Ishikawa (cell line): Measurements from ENCODE around the gene HOXB6.
A peak's percentile ranks its signal among the peaks of the same experiment; 100 is the strongest.

ENCODE experiments used
- CEBPB ChIP-seq: IDR thresholded peaks from 2 replicates; pipeline ENCODE4 v1.6.1; 2012
- CREB1 ChIP-seq: IDR thresholded peaks from 2 replicates; pipeline ENCODE4 v1.6.1; 2012; ENCODE audit warnings: low read depth
- EGR1 ChIP-seq: IDR thresholded peaks from 2 replicates; pipeline ENCODE4 v1.6.1; 2012
- EP300 ChIP-seq: IDR thresholded peaks from 2 replicates; pipeline ENCODE4 v1.6.1; 2012; ENCODE audit warnings: borderline replicate concordance
- FOXM1 ChIP-seq: IDR thresholded peaks from 2 replicates; pipeline ENCODE4 v1.6.1; 2012; ENCODE audit warnings: low read depth, borderline replicate concordance
- NFIC ChIP-seq: IDR thresholded peaks from 2 replicates; pipeline ENCODE4 v1.6.1; 2012
- RAD21 ChIP-seq: IDR thresholded peaks from 2 replicates; pipeline ENCODE4 v1.6.1; 2012; ENCODE audit warnings: low read depth
- TAF1 ChIP-seq: IDR thresholded peaks from 2 replicates; pipeline ENCODE4 v1.6.1; 2012; ENCODE audit warnings: low read depth, mild to moderate bottlenecking
- TCF12 ChIP-seq: IDR thresholded peaks from 2 replicates; pipeline ENCODE4 v1.6.1; 2012; ENCODE audit warnings: low read depth
- TEAD4 ChIP-seq: IDR thresholded peaks from 2 replicates; pipeline ENCODE4 v1.6.1; 2012
- YY1 ChIP-seq: IDR thresholded peaks from 2 replicates; pipeline ENCODE4 v1.6.1; 2012; ENCODE audit warnings: low read depth
- ZBTB7A ChIP-seq: IDR thresholded peaks from 2 replicates; pipeline ENCODE4 v1.6.1; 2012; ENCODE audit warnings: low read depth
- TF ChIP-seq, protein P1 (sequence below): IDR thresholded peaks from 2 replicates; pipeline ENCODE4 v1.6.1; 2012
- TF ChIP-seq, protein P2 (sequence below): IDR thresholded peaks from 2 replicates; pipeline ENCODE4 v1.6.1; 2012; ENCODE audit warnings: low read depth, mild to moderate bottlenecking
- TF ChIP-seq, protein P3 (sequence below): IDR thresholded peaks from 2 replicates; pipeline ENCODE4 v1.6.1; 2012

HOXB6 gene

DNA sequence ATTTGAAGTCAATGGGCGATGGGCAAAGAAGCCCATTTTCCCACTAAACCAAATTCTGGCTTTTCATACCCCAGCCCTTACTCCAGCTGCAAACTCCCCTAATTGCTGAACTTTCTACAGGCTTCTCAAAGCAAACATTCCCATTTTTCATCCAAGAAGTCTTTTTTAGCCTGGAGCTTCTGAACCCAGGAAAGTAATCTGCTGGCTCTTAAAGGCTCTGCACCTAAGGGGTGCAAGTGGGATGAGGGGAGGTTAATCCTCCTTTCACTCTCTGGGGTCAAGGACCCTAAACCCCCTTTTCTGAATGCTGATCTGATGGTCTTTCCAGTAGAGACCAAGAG, 3.7 kb upstream of the HOXB6 start:
- TF ChIP-seq RAD21 (no peak), NFIC (no peak), CREB1 (no peak), TEAD4 (no peak), FOXM1 (no peak), TAF1 (no peak), EP300 (no peak), ZBTB7A (no peak), YY1 (no peak), TCF12 (no peak), CEBPB (no peak), EGR1 (no peak)
- TF ChIP-seq, protein P1, sequence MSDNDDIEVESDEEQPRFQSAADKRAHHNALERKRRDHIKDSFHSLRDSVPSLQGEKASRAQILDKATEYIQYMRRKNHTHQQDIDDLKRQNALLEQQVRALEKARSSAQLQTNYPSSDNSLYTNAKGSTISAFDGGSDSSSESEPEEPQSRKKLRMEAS = no peak
- TF ChIP-seq, protein P2, sequence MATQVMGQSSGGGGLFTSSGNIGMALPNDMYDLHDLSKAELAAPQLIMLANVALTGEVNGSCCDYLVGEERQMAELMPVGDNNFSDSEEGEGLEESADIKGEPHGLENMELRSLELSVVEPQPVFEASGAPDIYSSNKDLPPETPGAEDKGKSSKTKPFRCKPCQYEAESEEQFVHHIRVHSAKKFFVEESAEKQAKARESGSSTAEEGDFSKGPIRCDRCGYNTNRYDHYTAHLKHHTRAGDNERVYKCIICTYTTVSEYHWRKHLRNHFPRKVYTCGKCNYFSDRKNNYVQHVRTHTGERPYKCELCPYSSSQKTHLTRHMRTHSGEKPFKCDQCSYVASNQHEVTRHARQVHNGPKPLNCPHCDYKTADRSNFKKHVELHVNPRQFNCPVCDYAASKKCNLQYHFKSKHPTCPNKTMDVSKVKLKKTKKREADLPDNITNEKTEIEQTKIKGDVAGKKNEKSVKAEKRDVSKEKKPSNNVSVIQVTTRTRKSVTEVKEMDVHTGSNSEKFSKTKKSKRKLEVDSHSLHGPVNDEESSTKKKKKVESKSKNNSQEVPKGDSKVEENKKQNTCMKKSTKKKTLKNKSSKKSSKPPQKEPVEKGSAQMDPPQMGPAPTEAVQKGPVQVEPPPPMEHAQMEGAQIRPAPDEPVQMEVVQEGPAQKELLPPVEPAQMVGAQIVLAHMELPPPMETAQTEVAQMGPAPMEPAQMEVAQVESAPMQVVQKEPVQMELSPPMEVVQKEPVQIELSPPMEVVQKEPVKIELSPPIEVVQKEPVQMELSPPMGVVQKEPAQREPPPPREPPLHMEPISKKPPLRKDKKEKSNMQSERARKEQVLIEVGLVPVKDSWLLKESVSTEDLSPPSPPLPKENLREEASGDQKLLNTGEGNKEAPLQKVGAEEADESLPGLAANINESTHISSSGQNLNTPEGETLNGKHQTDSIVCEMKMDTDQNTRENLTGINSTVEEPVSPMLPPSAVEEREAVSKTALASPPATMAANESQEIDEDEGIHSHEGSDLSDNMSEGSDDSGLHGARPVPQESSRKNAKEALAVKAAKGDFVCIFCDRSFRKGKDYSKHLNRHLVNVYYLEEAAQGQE = no peak
- TF ChIP-seq, protein P3, sequence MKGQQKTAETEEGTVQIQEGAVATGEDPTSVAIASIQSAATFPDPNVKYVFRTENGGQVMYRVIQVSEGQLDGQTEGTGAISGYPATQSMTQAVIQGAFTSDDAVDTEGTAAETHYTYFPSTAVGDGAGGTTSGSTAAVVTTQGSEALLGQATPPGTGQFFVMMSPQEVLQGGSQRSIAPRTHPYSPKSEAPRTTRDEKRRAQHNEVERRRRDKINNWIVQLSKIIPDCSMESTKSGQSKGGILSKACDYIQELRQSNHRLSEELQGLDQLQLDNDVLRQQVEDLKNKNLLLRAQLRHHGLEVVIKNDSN = no peak

DNA sequence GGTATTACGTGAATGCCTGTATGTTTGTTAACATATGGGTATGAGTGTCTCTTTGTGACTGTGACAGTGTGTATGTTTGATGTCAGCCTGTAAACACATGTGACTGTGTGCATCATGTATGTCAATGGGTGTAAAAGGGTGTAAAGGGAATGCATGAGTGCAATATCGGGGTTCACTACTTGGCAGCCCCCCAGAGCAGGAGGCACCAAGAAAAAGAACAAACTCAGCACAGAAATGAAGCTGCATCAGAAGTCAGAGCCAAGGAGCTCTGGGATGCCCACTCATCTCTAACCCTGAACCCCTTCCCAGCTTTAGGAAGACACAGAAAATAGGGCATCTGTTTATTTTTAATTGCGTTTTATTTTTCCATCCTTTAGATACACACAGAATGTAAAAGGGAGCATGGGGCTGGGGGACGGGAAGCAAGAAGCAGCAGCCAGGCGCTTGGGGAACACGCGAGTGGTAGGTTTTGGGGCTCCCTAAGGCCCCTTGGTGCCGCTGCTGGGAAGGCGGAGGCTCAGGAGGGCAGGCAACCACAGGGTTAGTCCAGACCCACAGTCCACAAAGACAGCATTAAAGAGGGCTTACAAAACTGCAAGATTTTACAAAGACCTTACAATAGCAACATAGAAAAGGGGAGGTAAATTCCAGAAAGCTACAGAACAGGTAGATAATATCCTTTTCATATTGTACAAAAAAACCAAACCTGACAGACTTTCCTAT, 2.3 kb upstream of the HOXB6 start:
- TF ChIP-seq TEAD4 = no peak
- TF ChIP-seq, protein P2 = no peak

DNA sequence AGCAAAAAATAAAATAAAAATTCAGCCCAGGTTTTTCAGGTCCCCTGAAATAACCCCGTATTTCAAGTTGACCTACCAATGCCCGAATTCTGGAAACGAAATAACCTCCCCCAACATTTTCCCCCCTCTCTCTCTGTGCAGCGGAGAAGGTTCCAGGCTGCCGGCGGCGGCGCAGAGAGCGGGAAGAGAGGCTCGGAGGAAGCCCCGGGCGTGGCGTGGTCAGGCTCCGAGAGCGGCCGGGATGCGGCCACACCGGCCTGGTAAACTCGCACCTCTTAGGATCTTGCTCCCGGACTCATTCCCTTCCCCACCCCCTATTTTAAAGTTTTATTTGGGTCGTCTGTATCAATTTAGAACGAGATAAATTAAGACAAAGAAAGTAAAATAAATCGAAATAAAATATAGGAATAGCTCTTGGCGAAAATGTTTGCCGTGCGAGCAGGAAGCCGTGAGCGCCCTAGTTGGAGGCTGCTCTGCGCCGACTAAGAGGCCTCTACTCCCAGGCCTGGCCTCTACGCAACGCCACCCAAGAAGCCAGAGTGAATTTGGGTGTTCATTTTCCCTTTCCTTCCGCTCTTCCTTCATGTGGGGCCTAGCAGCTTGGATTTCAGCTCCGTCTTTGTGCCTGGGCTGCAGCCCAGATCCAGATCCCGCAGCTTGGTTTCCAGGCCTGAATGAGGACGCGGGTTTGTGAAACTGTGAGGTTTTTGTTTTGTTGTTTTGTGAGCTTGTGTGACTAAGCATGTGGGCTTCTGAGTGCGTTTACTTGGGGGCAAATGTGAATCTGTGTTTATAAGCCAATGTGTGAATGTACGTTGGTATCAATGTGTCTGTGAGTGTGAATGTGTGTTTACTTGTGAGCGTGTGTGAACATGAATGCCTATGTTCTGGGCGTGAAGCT, 1.5 kb upstream of the HOXB6 start:
- TF ChIP-seq TEAD4 (no peak), EGR1 (no peak), CREB1 (no peak), NFIC (no peak), RAD21 (no peak)
- TF ChIP-seq, protein P2 = no peak

DNA sequence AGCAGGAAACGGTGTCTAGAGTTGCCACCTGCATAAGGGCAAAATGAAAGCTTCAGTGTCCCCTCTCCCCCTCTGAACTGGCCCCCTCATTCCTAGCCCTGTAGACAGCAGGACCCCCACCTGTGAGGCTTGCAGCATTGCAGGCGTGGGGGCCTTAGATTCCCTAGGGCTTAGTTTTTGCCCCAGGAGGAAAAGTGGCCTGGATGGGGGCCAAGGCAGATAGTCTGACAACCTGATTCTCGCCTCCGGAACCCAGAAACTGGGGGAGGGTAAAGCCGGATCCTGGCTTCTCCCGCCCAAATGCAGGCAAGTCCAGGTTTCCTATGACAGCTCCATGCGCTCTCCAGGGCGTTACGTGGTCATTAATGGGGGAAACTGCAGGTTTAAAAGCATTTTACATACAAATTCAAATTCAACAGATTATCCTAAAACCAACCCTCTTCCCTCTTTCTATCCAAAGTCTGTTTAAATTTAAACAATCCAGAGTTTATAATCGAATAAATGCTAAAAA, 678 bp upstream of the HOXB6 start:
- TF ChIP-seq EGR1 (no peak), EP300 (peak; percentile 77), YY1 (no peak), ZBTB7A (0 out of 2 replicates have a peak, but pooled peaks have one; percentile 19), TAF1 (no peak; the same call in 1 of the 2 replicates), TCF12 (peak; percentile 74), TEAD4 (peak; percentile 43; the same call in 1 of the 2 replicates), NFIC (peak; percentile 77), FOXM1 (peak; percentile 26; the same call in 1 of the 2 replicates), RAD21 (no peak)
- TF ChIP-seq, protein P1 = peak; percentile 49; the same call in 1 of the 2 replicates
- TF ChIP-seq, protein P3 = no peak
- TF ChIP-seq, protein P2 = no peak
